ENCODE results near the gene SGMS1.

SGMS1 gene

GRCh38 chr10:50417486-50417885, 206.3 kb downstream of the SGMS1 start:
- intact Hi-C loops (cut with DNase I): loop anchor here (5.0 kb wide), 1 partner anchor 140 kb away; no protein-coding TSS in a partner anchor
- DNase-seq: peak in 4 of 10 donors; percentile 8 to 69 (median 35)

GRCh38 chr10:50416881-50417280, 206.9 kb downstream of the SGMS1 start:
- DNase-seq: no peak
- intact Hi-C loops (cut with DNase I): loop anchor here (5.0 kb wide), 1 partner anchor 140 kb away; no protein-coding TSS in a partner anchor

- intact Hi-C loops (cut with DNase I): loop anchor here (5.0 kb wide), 1 partner anchor 141 kb away; no protein-coding TSS in a partner anchor
- no peak for DNase-seq
These were observed 207.5 kb downstream of the SGMS1 start for GRCh38 chr10:50416181-50416824.

- intact Hi-C loops (cut with DNase I): loop anchor here (5.0 kb wide), 1 partner anchor 142 kb away; no protein-coding TSS in a partner anchor
- no peak for DNase-seq
These were observed 208.5 kb downstream of the SGMS1 start for GRCh38 chr10:50415292-50415691.

GRCh38 chr10:50410066-50410811, 213.5 kb downstream of the SGMS1 start:
- intact Hi-C loops (cut with DNase I): no loop called here
- no peak for DNase-seq

GRCh38 chr10:50407076-50407801, 216.5 kb downstream of the SGMS1 start:
- DNase-seq: no peak
- intact Hi-C loops (cut with DNase I): no loop called here

- intact Hi-C loops (cut with DNase I): no loop called here
These were observed 217.2 kb downstream of the SGMS1 start for GRCh38 chr10:50406457-50407070.

GRCh38 chr10:50405723-50406122, 218.0 kb downstream of the SGMS1 start:
- intact Hi-C loops (cut with DNase I): no loop called here
- DNase-seq: no peak

More at GRCh38 chr10:50406457-50407070, 217.2 kb downstream of the SGMS1 start:
- no peak for DNase-seq

- no peak for DNase-seq
- intact Hi-C loops (cut with DNase I): no loop called here
These were observed 219.6 kb downstream of the SGMS1 start for GRCh38 chr10:50404021-50404773.

- DNase-seq: no peak
These were observed 220.7 kb downstream of the SGMS1 start for GRCh38 chr10:50403074-50403473.

GRCh38 chr10:50402466-50402865, 221.3 kb downstream of the SGMS1 start:
- no peak for DNase-seq
- intact Hi-C loops (cut with DNase I): no loop called here

More at GRCh38 chr10:50403074-50403473, 220.7 kb downstream of the SGMS1 start:
- intact Hi-C loops (cut with DNase I): no loop called here

GRCh38 chr10:50400694-50401093, 223.1 kb downstream of the SGMS1 start:
- intact Hi-C loops (cut with DNase I): no loop called here
- DNase-seq: no peak

GRCh38 chr10:50398823-50399222, 224.9 kb downstream of the SGMS1 start:
- no peak for DNase-seq
- intact Hi-C loops (cut with DNase I): no loop called here

GRCh38 chr10:50398381-50398780, 225.4 kb downstream of the SGMS1 start:
- intact Hi-C loops (cut with DNase I): no loop called here
- DNase-seq: no peak

GRCh38 chr10:50397312-50398140, 226.2 kb downstream of the SGMS1 start:
- DNase-seq: no peak
- intact Hi-C loops (cut with DNase I): no loop called here

- intact Hi-C loops (cut with DNase I): no loop called here
- DNase-seq: no peak
These were observed 227.1 kb downstream of the SGMS1 start for GRCh38 chr10:50396491-50397311.

GRCh38 chr10:50395851-50396250, 227.9 kb downstream of the SGMS1 start:
- intact Hi-C loops (cut with DNase I): no loop called here
- no peak for DNase-seq

- intact Hi-C loops (cut with DNase I): no loop called here
- DNase-seq: no peak
These were observed 228.5 kb downstream of the SGMS1 start for GRCh38 chr10:50395271-50395670.
